HuH-7 (cell line): ENCODE results near the gene ANK2.
A peak's percentile ranks its signal among the peaks of the same experiment; 100 is the strongest.

Source experiments
- DNase-seq: peaks from one replicate; pipeline ENCODE4 v3.0.0; 2011; ENCODE audit warnings: low spot score

Gene ANK2

DNA sequence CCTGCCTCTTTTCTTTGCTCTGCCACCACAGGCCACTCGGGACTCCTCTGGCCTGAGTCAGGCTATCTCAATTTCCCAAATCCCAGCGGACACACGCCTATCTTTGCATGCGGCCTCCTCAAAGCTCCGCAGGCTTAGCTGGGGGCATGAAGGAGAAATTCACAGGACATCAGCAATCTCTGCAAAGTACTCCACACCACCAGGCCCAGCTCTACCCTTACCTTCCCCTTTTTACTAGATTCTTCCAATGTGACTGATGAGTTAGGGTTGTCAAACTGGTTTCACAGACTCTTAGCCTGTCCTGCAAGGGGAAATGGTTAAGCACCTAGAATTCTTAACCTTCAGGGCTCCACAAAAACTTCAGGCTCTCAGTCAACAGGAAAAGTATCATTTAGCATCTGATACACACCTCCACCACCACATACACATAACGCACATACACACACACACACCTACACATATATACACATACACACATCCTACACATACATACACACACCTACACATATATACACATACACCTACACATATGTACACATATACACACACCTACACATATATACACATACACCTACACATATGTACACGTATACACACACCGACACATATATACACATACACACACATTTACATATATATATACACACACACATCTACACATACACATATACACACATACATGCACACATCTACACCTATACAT is 349.1 kb downstream of the ANK2 start:
- no peak for DNase-seq

DNA sequence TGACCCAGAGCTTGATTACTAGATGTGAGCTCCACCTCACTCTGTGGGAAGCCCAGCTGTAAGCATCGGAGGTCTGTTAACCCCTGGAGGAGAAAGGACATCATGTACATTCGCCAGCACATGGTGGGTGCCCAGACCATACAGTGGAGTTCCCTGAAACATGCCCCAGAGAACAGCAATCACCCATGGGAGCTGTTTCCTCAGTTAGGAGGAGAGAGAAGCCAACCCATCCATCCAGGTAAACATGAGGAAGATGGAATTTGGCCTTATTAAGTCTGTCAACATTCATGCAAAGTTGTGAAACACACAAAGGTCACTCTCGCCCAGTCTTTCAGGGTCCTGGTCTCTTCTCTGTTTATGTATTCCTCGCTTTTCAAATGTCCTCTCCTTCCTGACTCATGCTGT is 354.7 kb downstream of the ANK2 start:
- peak; percentile 37 for DNase-seq

DNA sequence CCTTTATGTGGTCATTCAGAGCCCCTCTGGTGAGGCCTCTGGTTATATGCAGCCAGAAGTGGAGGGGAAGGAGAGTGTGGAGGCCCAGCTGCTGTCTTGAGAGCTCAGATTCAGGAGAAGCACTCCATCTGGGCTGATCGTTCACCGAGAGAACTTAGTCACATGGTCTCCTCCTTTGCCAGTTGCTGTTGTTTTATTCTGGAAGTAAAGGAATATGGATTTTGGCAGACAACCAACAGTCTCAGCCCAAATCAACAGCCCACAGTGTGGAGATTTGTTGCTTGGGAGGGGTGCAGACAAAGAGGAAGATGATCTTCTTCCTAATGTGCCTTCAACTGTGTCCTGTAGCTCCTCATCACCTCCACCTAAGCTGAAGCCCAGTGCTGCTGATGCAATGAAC is 355.4 kb downstream of the ANK2 start:
- DNase-seq: no peak

DNA sequence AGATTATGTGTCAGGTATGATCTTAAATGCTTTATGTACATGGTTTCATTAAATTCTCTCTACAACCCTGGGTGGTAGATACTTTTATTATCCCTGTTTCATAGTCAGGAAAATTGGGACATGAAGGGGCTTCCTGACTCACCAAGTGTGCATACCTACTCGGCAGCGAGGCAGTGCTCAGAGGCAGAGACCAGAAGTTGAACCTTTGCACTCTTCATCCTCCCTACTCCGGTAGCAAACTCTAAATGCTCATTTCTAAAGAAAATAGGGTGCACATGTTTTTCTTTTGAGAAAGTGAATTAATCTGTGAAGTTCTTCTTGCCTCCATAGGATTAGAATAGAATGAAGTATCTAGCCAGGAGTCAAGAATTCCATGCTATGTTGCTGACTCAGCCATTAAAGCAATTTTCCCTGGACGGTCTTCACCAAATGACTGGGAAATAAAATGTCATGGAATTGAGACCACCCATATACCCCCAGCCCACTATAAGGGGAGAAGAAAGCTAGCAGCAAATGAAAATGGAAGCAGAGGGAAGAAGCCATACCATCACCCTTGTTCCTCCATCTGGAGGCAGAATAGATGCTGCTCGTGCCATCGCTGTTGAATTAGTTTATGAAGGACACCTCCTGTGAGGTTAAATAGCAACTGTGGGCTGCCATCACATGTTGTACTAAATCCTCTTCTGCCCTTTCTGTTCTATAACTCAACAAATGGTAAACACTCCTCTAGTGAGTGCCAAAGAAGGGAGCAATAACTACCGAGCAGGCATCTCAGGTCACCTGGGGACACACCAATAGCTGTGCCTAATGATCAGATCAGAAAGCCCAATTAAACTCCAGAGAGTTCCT is 356.6 kb downstream of the ANK2 start:
- DNase-seq: no peak

DNA sequence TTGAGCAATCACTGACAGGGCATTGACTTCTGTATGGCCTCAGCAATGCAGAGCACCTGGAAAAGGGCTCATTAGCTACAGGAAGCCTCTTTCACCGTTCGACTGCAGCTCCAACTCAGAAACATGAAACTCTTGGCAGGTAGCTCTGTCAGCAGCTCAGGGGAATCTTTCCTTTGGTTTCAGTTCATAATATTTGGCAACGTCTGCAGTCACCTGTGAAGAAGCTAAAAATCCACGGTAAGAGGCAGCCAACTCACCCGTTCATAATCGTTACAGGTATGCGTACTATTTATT is 357.2 kb downstream of the ANK2 start:
- no peak for DNase-seq

DNA sequence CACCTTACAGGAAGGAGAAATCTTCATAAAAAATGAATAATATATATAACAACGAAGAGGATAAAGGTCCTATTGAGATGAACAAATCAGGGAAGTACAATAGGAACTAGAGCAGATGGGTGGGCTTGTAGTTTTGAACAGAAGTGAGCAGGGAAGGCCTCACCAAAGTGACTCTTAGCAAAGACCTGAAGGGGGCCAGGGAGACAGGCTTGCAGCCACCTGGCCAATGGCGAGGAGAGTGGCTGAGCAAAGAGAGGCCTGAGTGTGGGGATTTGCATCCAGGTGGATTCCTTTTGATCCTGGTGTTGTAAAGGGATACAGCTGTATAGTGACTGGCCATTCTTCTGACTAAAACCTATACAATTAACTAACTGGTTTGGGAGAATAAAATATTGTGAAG is 358.0 kb downstream of the ANK2 start:
- DNase-seq: no peak

DNA sequence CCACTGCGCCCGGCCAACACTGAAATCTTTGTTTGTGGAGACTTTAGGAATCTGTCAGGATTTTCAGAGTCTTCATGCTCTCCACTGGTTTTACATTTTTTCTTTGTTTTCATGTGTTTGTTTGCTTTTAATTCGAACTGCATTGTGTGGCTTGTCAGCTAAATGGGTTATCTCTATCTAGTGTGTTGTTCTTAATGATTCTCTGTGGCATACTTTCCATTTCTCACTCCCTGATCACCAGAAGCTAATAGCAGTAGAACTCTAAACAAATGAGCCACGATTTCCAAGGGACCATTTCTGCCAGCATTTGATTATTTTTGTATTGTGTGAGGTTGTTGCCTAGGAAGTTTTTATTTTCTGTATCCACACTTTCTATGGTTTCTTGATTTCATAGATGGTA is 359.7 kb downstream of the ANK2 start:
- DNase-seq: no peak

DNA sequence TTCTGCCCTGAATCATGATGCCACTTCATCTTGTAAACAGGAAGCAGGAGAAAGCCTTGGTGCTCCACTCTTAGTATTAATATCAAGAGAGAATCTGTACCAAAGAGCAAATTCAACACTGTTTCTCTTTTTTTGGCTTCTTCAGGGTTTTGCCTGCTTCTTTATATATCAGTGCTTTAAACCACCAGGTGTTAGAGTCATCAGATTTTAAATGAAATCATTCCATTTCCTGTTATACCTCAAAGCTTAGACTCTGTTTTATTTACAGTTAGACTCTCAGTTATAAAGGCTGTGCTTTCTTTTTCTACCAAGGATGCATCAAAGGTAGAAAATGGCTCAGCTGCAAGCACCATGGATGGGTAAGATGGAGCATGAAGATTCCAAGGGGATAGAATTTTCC is 361.2 kb downstream of the ANK2 start:
- DNase-seq: no peak

DNA sequence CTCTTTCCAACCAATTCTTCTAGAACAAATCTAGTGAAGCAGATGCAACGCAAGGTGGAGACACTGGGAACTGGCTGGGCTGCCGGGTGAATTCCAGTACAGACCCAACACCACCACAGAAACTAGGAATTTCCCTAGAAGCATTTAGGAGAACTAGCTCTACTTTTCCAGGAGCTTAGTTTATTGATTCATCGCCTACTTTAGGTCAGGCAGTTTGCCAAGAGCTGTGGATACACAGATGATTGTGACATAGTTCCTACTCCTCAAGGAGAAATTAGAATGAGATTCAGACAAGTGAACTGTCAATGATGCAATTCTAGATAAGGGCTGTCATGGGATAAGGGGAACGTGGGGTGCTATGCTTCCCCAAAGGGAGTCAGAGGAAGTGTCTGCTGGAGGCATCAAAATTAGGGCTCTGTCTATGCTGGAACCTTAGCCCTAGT is 362.1 kb downstream of the ANK2 start:
- DNase-seq: no peak

DNA sequence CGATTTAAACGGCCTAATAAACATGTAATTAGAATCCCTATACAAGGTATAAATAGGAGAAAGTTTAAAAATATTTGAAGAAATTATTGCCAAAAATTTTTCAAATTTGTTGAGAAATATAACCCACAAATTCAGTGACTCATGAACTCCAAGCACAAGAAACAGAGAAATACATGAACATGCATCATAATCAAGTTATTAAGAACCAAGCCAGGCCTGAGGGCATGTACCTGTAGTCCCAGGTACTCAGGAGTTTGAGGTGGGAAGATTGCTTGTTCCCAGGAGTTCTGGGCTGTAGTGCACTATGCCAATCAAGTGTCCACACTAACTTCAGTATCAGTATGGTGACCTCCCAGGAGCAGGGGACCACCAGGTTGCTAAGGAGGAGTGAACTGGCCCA is 370.2 kb downstream of the ANK2 start:
- no peak for DNase-seq

DNA sequence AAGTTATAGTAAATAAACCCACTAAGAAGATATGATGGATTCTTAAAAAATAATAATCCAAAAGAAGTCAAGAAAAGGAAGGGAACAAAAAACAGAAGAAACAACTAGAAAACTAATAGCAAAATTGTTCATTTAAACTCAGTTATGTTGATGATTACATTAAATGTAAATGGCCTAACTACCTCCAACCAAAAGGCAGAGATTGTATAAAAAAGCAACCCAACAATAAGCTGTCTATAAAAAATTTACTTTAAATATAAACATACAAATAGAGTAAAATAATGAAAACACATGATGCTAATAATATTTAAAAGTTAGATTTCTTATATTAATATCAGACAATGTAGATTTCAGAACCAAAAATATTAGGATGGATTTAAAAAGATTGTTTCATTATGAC is 371.5 kb downstream of the ANK2 start:
- no peak for DNase-seq

DNA sequence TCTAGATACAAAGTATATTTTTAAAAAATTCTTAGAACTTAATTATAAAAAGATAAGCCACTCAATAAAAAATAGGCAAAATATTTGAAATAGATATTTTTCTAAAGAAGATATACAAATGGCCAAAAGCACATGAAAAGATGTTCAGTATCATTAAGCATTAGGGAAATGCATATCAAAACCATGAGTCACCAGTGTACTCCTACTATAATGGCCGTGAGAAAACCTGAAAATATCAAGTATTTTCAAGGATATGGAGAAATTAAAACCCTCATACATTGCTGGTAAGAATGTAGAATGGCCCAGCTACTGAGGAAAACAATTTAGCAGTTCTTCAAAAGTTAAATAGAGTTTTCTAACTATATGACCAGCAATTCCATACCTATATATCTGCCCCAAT is 374.2 kb downstream of the ANK2 start:
- DNase-seq: no peak

DNA sequence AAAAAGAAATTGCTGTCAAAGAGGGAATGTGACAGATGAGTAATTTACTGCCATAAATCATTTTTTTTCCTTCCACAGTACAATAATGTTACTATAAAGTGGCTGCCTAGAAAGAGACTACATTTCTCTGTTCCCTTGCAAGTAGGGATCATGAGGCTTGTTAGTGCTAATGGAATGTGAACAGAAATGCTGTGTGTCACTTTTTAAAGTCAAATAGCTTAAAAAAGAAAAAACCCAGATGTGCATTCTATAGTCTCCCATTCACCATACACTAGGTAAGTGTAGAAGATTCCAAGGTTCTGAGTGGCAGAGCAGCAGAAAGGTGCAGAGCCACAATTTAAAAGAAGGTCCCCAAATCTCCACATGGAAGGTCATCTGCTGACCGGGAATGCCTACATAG is 383.7 kb downstream of the ANK2 start:
- no peak for DNase-seq
